Natural killer cell (primary cell): ENCODE measurements around the gene RNF212B. TPM values are rescaled to one million over a fixed set of nuclear protein-coding genes. Genes with fewer than 3 reads are reported as not detected.

Experiments used
- ATAC-seq, 3 donors: fragments of 150-1000 bp in 2 of 3; fragments of 200-7000 bp in 1 of 3; cut with Tn5 transposase; 1 replicate in 1 of 3; 2 replicates in 2 of 3; pipeline ENCODE4 v1.10.0; 2021; ENCODE audit warnings: mild to moderate bottlenecking in 2 of 3, moderate library complexity in 2 of 3
- DNase-seq, 2 donors: peaks; one replicate each; pipeline versions ENCODE4 v3.0.0 to v3.0.0-alpha.2; 2013 to 2021; ENCODE audit warnings: mixed read lengths in 1 of 2
- H3K27ac ChIP-seq: one replicate; pipeline ENCODE4 v1.5.1; 2013; ENCODE audit warnings: mild to moderate bottlenecking, low read length
- H3K27me3 ChIP-seq: one replicate; pipeline ENCODE4 v1.6.1; 2013; ENCODE audit warnings: low read length; ENCODE audit not compliant: control insufficient read depth, insufficient read depth
- H3K36me3 ChIP-seq: one replicate; pipeline ENCODE4 v1.6.1; 2013; ENCODE audit warnings: low read length; ENCODE audit not compliant: control insufficient read depth, insufficient read depth
- H3K4me1 ChIP-seq: one replicate; pipeline ENCODE4 v1.6.1; 2013; ENCODE audit warnings: low read length; ENCODE audit not compliant: control insufficient read depth, insufficient read depth
- H3K4me3 ChIP-seq: one replicate; pipeline ENCODE4 v1.5.1; 2013; ENCODE audit warnings: low read length
- H3K9me3 ChIP-seq: one replicate; pipeline ENCODE4 v1.6.1; 2013; ENCODE audit warnings: low read length; ENCODE audit not compliant: control insufficient read depth, insufficient read depth
- H3K27ac Mint-ChIP-seq, 2 donors: one replicate each; pipeline ENCODE4 v1.8.0; 2022; ENCODE audit warnings: mild to moderate bottlenecking in 2 of 2, mixed read lengths in 2 of 2, moderate library complexity in 1 of 2
- H3K27me3 Mint-ChIP-seq, 2 donors: one replicate each; pipeline ENCODE4 v1.8.0; 2022; ENCODE audit warnings: low read depth in 2 of 2, mixed read lengths in 2 of 2
- H3K36me3 Mint-ChIP-seq: one replicate; pipeline ENCODE4 v1.8.0; 2022; ENCODE audit warnings: mixed read lengths
- H3K4me1 Mint-ChIP-seq, 2 donors: one replicate each; pipeline ENCODE4 v1.8.0; 2022; ENCODE audit warnings: mixed read lengths in 2 of 2
- H3K4me3 Mint-ChIP-seq: one replicate; pipeline ENCODE4 v1.8.0; 2022; ENCODE audit warnings: mild to moderate bottlenecking, moderate library complexity, mixed read lengths
- H3K9me3 Mint-ChIP-seq, 2 donors: one replicate each; pipeline ENCODE4 v1.8.0; 2022; ENCODE audit warnings: mixed read lengths in 2 of 2
- WGBS: methylation state at CpG from one replicate; pipeline ENCODE4 v1.1.7; 2013; ENCODE audit warnings: missing lambda C conversion rate; ENCODE audit not compliant: insufficient coverage; 5-methylcytosine and 5-hydroxymethylcytosine counted together
- intact Hi-C: fragments of 100-400 bp; cut with micrococcal nuclease; formaldehyde crosslinking; loops from one replicate; pipeline ENCODE4 v1.14.2; 2022
- total RNA-seq, 4 donors: library from RNA; stranded (reverse); fragments of 120-200 nt in 1 of 4; gene quantifications; one replicate each; pipeline versions ENCODE4 v1.2.3 to v1.2.4, GENCODE V29; 2013 to 2022
- TF ChIP-seq, protein P1 (sequence below): fragments of 200-600 bp; IDR thresholded peaks from one replicate; pipeline ENCODE4 v1.8.0; 2022; ENCODE audit warnings: antibody characterized with exemption

The RNF212B gene
- total RNA-seq, 3 donors from 2014 or later (not counting 1 experiment from before 2014, with no cell fraction given): not detected

DNA sequence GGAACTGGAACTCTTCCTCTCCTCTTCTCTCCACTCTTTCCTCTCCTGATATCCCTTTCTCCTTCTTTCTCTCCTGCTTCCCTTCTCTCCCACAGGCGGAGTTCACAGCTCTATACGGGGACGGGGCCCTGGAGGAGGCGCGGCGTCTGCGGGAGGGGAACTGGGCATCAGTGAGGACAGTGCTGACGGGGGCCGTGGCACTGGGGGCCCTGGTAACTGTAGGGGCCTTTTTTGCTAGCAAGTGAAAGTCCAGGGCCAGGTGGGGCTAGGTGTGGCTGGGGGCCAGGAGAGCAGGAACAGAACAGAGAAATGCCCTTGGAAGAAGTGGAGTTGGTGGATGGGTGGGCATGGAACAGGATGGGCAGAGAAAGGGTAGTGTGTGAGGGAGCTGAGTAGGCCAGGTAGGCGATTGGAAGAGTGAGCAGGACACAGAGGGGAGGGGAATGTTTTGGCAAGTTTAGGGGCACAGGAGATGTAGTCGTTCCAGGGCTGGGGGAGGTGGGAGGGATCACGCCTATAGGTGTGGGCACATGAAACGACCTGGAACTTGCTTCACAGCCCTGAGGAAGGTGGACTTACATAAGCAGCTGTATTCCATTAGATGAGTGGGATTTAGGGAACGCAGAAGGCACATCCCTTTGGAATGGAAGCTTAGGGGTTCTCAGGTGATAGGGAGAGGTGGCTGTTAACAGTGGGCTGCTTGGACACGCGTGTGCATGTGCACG, 71.1 kb downstream of the RNF212B start:
- Histone ChIP-seq H3K27ac (no peak overlapping the region), H3K36me3 (no peaks in the 10 kb centered on the region), H3K27me3 (no peaks in the 10 kb centered on the region), H3K9me3 (no peaks in the 10 kb centered on the region), H3K4me3 (no peak overlapping the region), H3K4me1 (peaks cover 25% of the 10 kb centered on the region)
- peak overlapping the region; percentile 11 for H3K4me3 Mint-ChIP-seq
- H3K9me3 Mint-ChIP-seq: no peaks in the 10 kb centered on the region
- ATAC-seq (no peak), DNase-seq (no peak)
- H3K4me1 Mint-ChIP-seq: peaks cover 21 to 41% of the 10 kb centered on the region in 2 donors
- intact Hi-C loops: loop anchor here (10.0 kb wide), 1 partner anchor 214 kb away; the partner anchor contains the start of genes ACIN1 and C14orf119
- H3K36me3 Mint-ChIP-seq: no peaks in the 10 kb centered on the region
- H3K27me3 Mint-ChIP-seq: no peaks in the 10 kb centered on the region
- TF ChIP-seq, protein P1, sequence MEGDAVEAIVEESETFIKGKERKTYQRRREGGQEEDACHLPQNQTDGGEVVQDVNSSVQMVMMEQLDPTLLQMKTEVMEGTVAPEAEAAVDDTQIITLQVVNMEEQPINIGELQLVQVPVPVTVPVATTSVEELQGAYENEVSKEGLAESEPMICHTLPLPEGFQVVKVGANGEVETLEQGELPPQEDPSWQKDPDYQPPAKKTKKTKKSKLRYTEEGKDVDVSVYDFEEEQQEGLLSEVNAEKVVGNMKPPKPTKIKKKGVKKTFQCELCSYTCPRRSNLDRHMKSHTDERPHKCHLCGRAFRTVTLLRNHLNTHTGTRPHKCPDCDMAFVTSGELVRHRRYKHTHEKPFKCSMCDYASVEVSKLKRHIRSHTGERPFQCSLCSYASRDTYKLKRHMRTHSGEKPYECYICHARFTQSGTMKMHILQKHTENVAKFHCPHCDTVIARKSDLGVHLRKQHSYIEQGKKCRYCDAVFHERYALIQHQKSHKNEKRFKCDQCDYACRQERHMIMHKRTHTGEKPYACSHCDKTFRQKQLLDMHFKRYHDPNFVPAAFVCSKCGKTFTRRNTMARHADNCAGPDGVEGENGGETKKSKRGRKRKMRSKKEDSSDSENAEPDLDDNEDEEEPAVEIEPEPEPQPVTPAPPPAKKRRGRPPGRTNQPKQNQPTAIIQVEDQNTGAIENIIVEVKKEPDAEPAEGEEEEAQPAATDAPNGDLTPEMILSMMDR: no peak
- 93% methylated on average over 17 of the region's 17 CpGs for WGBS
- H3K27ac Mint-ChIP-seq: peak overlapping the region in 1 of 2 donors; percentile 94

DNA sequence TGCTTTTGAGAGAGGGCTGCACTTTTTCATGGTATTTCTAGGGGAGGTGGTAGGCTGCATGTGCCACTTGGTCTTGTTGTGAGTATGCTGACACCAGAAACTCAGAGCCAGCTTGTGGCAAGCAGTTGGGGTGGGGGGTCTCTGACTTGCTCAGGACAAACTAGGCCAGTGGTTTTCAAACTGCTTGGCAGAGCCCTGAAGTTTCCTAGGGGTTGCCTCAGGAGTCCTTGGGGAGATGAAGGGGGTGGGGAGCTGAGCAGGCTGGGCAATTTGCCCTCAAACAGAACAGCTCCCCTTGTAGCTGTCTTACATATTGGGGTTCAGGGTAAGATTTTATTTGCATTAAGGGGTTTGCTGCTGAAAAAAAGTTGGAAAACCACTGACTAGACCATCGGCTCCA, 72.8 kb downstream of the RNF212B start:
- intact Hi-C loops: no loop called here
- Histone ChIP-seq H3K27me3 (no peaks in the 10 kb centered on the region), H3K27ac (no peak overlapping the region), H3K4me3 (no peak overlapping the region), H3K9me3 (no peaks in the 10 kb centered on the region), H3K4me1 (peaks cover 25% of the 10 kb centered on the region), H3K36me3 (no peaks in the 10 kb centered on the region)
- Mint-ChIP-seq H3K27me3 (no peaks in the 10 kb centered on the region), H3K4me3 (no peak overlapping the region), H3K36me3 (no peaks in the 10 kb centered on the region), H3K9me3 (no peaks in the 10 kb centered on the region), H3K4me1 (peaks cover 21 to 36% of the 10 kb centered on the region in 2 donors), H3K27ac (no peak overlapping the region)
- 100% methylated on average over 1 of the region's 1 CpG for WGBS
- DNase-seq: no peak
- no peak for ATAC-seq
- TF ChIP-seq, protein P1: no peak

DNA sequence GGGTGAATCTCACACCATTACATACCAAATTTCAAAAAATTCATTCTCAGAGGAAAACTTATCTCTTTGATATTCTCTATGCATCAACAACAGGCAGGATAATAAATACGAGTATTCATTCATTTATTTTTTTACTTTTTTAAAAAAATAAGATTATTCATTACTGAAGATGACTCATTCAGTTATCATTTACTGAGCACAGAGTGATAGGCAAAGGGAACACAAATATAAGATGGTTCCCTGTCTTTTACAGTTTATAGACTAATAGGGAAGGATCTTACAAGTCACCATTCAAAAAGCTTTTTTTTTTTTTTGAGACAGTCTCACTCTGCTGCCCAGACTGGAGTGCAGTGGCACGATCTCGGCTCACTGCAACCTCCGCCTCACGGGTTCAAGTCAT, 78.6 kb downstream of the RNF212B start:
- Mint-ChIP-seq H3K4me1 (peaks cover 15 to 18% of the 10 kb centered on the region in 2 donors), H3K36me3 (no peaks in the 10 kb centered on the region), H3K9me3 (no peaks in the 10 kb centered on the region), H3K27me3 (no peaks in the 10 kb centered on the region), H3K27ac (no peak overlapping the region), H3K4me3 (no peak overlapping the region)
- no peaks in the 10 kb centered on the region for H3K36me3 ChIP-seq
- no peaks in the 10 kb centered on the region for H3K27me3 ChIP-seq
- H3K9me3 ChIP-seq: no peaks in the 10 kb centered on the region
- intact Hi-C loops: no loop called here
- H3K4me1 ChIP-seq: peaks cover 9% of the 10 kb centered on the region
- 98% methylated on average over 4 of the region's 5 CpGs for WGBS
- H3K4me3 ChIP-seq: no peak overlapping the region
- H3K27ac ChIP-seq: no peak overlapping the region
- no peak for ATAC-seq
- DNase-seq: no peak
- TF ChIP-seq, protein P1: no peak
